Glutamatergic neuron (in vitro differentiated cells): ENCODE results near the gene CDC14B. TPM values are rescaled to one million over a fixed set of nuclear protein-coding genes. Genes with fewer than 3 reads are reported as not detected.
A peak's percentile ranks its signal among the peaks of the same experiment; 100 is the strongest.

Experiments used
- DNase-seq: peaks from one replicate; pipeline ENCODE4 v3.0.0; 2022
- H3K27ac Mint-ChIP-seq: one replicate; pipeline ENCODE4 v1.8.0; 2020; ENCODE audit warnings: mild to moderate bottlenecking, mixed read lengths, inconsistent platforms; ENCODE audit not compliant: unreplicated experiment
- H3K27me3 Mint-ChIP-seq: one replicate; pipeline ENCODE4 v1.8.0; 2020; ENCODE audit warnings: mild to moderate bottlenecking, moderate library complexity, mixed read lengths, inconsistent platforms; ENCODE audit not compliant: unreplicated experiment
- H3K36me3 Mint-ChIP-seq: one replicate; pipeline ENCODE4 v1.8.0; 2020; ENCODE audit warnings: mild to moderate bottlenecking, mixed read lengths, inconsistent platforms; ENCODE audit not compliant: unreplicated experiment
- H3K4me1 Mint-ChIP-seq: one replicate; pipeline ENCODE4 v1.8.0; 2020; ENCODE audit warnings: mild to moderate bottlenecking, low read depth, mixed read lengths, inconsistent platforms; ENCODE audit not compliant: unreplicated experiment
- H3K4me3 Mint-ChIP-seq: one replicate; pipeline ENCODE4 v1.8.0; 2020; ENCODE audit warnings: mild to moderate bottlenecking, mixed read lengths, inconsistent platforms; ENCODE audit not compliant: unreplicated experiment
- H3K9me3 Mint-ChIP-seq: one replicate; pipeline ENCODE4 v1.8.0; 2020; ENCODE audit warnings: mild to moderate bottlenecking, moderate library complexity, mixed read lengths, inconsistent platforms; ENCODE audit not compliant: unreplicated experiment
- total RNA-seq: library from RNA; stranded (reverse); fragmentation: NEBNext Ultra II Directional; extraction: Animal tissue kit (Norgen Biotek cat#: 25700); gene quantifications from one replicate; pipeline ENCODE4 v1.2.1, GENCODE V29; 2021; ENCODE audit not compliant: unreplicated experiment
- TF ChIP-seq, protein P1 (sequence below): fragments of 200-600 bp; sonication (generic); IDR thresholded peaks from one replicate; pipeline ENCODE4 v1.5.0; 2021; ENCODE audit not compliant: partially characterized antibody, unreplicated experiment

CDC14B gene
- total RNA-seq, 1 donor from 2014 or later, result 9.2 TPM

DNA sequence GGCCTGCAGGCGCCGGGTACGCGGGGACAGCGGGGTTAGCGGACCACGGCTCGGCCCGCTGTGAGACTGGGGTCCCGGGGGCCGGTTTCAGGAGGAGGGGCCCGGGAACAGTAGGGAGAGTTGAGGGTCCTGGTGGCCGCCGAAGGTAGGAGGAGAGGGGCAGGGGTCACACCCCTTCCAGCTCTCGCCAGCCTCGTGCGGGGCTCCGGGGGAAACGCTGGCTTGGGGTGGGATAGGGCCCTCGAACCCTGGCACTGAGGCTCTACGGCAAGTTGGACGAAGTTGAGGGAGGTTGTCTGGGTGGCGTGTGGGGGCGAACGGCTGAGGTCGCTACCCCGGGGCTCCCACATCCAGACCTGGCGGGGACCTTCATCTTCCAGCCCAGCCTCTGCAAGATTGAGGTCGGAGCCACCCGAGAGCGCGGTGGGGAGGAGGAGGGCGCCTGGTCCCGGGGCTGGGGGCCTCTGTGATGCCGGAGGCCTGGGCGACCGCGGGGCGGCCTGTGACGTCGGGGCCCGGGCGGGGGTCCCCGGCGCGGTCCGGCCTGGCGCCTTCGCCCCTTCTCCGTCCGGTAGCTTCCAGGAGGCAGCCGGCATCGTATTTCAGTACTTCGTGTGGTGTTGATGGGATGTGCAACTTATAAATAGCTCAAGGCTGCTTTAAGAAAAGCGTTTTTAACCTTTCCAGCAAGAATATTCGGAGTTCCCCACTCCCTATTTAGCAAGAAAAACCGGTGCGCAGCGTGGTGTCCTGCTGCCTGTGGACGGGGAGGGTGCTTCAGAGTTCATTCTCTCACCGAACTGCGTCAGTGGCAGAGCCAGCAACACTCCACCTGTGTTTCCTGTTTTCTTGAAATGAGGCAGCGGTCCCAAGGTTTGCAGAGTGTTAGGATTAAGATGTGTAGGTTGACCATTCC is 168.8 kb downstream of the CDC14B start:
- Mint-ChIP-seq H3K27me3 (peaks cover 6% of the 10 kb centered on the region), H3K36me3 (no peaks in the 10 kb centered on the region), H3K4me1 (peaks cover 11% of the 10 kb centered on the region), H3K27ac (no peak overlapping the region), H3K9me3 (peaks cover 6% of the 10 kb centered on the region), H3K4me3 (peak overlapping the region; percentile 95)
- TF ChIP-seq, protein P1, sequence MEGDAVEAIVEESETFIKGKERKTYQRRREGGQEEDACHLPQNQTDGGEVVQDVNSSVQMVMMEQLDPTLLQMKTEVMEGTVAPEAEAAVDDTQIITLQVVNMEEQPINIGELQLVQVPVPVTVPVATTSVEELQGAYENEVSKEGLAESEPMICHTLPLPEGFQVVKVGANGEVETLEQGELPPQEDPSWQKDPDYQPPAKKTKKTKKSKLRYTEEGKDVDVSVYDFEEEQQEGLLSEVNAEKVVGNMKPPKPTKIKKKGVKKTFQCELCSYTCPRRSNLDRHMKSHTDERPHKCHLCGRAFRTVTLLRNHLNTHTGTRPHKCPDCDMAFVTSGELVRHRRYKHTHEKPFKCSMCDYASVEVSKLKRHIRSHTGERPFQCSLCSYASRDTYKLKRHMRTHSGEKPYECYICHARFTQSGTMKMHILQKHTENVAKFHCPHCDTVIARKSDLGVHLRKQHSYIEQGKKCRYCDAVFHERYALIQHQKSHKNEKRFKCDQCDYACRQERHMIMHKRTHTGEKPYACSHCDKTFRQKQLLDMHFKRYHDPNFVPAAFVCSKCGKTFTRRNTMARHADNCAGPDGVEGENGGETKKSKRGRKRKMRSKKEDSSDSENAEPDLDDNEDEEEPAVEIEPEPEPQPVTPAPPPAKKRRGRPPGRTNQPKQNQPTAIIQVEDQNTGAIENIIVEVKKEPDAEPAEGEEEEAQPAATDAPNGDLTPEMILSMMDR, result no peak
- peak; percentile 45 for DNase-seq

Other genes starting within 250 kb of the CDC14B start
- gene SLC35D2, start 236.1 kb downstream of the CDC14B start, total RNA-seq, result 44.7 TPM
- 39.5 TPM for gene ZNF367, start 201.5 kb downstream of the CDC14B start, total RNA-seq
- 21.4 TPM for gene HABP4, start 169.7 kb downstream of the CDC14B start, total RNA-seq
- gene PRXL2C, start 35.5 kb upstream of the CDC14B start, total RNA-seq, result 4.1 TPM
- 18.6 TPM for gene ZNF510, start 158.2 kb upstream of the CDC14B start, total RNA-seq
- 4.9 TPM for gene ZNF782, start 234.7 kb upstream of the CDC14B start, total RNA-seq